PC-3 (cell line): ENCODE measurements around the gene GRIP2. TPM values are rescaled to one million over a fixed set of nuclear protein-coding genes. Genes with fewer than 3 reads are reported as not detected.

Experiments
- ATAC-seq: fragments of 200-7000 bp; cut with Tn5 transposase; 2 replicates; pipeline ENCODE4 v1.9.1; 2020; ENCODE audit warnings: mild to moderate bottlenecking, moderate library complexity
- BruUV-seq: library from RNA; stranded (reverse); fragments of 400-500 nt; replicated peaks from 2 replicates; lab custom pipeline; 2021; lab: Mats Ljungman, UMichigan
- CTCF ChIA-PET: fragments of 300-600 bp; sonication (Branson Sonifier 250); formaldehyde crosslinking; loops from one replicate; lab custom pipeline; 2022; ENCODE audit warnings: antibody characterized with exemption; lab: Charles Lee
- POLR2A ChIA-PET: fragments of 300-600 bp; sonication (Branson Sonifier 250); formaldehyde crosslinking; loops from one replicate; lab custom pipeline; 2022; ENCODE audit warnings: antibody characterized with exemption; ENCODE audit not compliant: unreplicated experiment; lab: Charles Lee
- DNase-seq: peaks from one replicate; pipeline ENCODE4 v3.0.0-alpha.2; 2015
- H2AFZ ChIP-seq: fragments of 300-600 bp; sonication (generic); 2 replicates; pipeline ENCODE4 v1.6.0; 2016; ENCODE audit warnings: antibody characterized with exemption, low read length
- H3F3A ChIP-seq: fragments of 300-600 bp; sonication (generic); one replicate; pipeline ENCODE4 v1.6.0; 2017; ENCODE audit warnings: antibody characterized with exemption, low read length, control low read depth, mild to moderate bottlenecking; ENCODE audit not compliant: unreplicated experiment
- H3K27ac ChIP-seq: fragments of 300-600 bp; sonication (generic); 2 replicates; pipeline ENCODE4 v1.5.1; 2016; ENCODE audit warnings: mild to moderate bottlenecking, low read length
- H3K27me3 ChIP-seq: fragments of 300-600 bp; sonication (generic); 2 replicates; pipeline ENCODE4 v1.6.1; 2016; ENCODE audit warnings: low read length, mixed read lengths
- H3K36me3 ChIP-seq: fragments of 300-600 bp; sonication (generic); 2 replicates; pipeline ENCODE4 v1.6.1; 2016; ENCODE audit warnings: low read depth, mixed run types, low read length, mixed read lengths
- H3K4me1 ChIP-seq: fragments of 300-600 bp; sonication (generic); 2 replicates; pipeline ENCODE4 v1.5.1; 2016; ENCODE audit warnings: low read length; ENCODE audit not compliant: insufficient read depth
- H3K4me2 ChIP-seq: fragments of 300-600 bp; sonication (generic); 2 replicates; pipeline ENCODE4 v1.6.0; 2016; ENCODE audit warnings: low read length
- H3K4me3 ChIP-seq: fragments of 300-600 bp; sonication (generic); 2 replicates; pipeline ENCODE4 v1.5.1; 2016; ENCODE audit warnings: mild to moderate bottlenecking, low read length, mixed read lengths
- H3K79me2 ChIP-seq: fragments of 300-600 bp; sonication (generic); 2 replicates; pipeline ENCODE4 v1.6.1; 2017; ENCODE audit warnings: low read length, mixed read lengths
- H3K9ac ChIP-seq: fragments of 300-600 bp; sonication (generic); 2 replicates; pipeline ENCODE4 v1.6.0; 2016; ENCODE audit warnings: mild to moderate bottlenecking, low read length
- H3K9me2 ChIP-seq: fragments of 300-600 bp; sonication (generic); replicated peaks from 2 replicates; pipeline ENCODE4 v1.6.1; 2016; ENCODE audit warnings: mixed run types, low read length, mixed read lengths
- H3K9me3 ChIP-seq: fragments of 300-600 bp; sonication (generic); 2 replicates; pipeline ENCODE4 v1.6.1; 2016; ENCODE audit warnings: low read length, mixed read lengths
- H4K20me1 ChIP-seq: fragments of 300-600 bp; sonication (generic); 2 replicates; pipeline ENCODE4 v1.6.1; 2016; ENCODE audit warnings: low read length, mixed read lengths
- CTCF ChIP-seq: fragments of 300-600 bp; sonication (generic); conservative IDR thresholded peaks from 2 replicates; pipeline ENCODE4 v1.5.1; 2017; ENCODE audit warnings: antibody characterized with exemption, low read depth, mild to moderate bottlenecking, low read length
- EZH2 ChIP-seq: fragments of 300-600 bp; sonication (generic); IDR thresholded peaks from one replicate; pipeline ENCODE4 v1.6.1; 2017; ENCODE audit warnings: antibody characterized with exemption, mild to moderate bottlenecking, low read length; ENCODE audit not compliant: unreplicated experiment
- EZH2phosphoT487 ChIP-seq: fragments of 300-600 bp; sonication (generic); IDR thresholded peaks from 2 replicates; pipeline ENCODE4 v1.6.1; 2018; ENCODE audit warnings: mild to moderate bottlenecking, antibody characterized with exemption, low read length, borderline replicate concordance
- intact Hi-C: fragments of 100-400 bp; cut with micrococcal nuclease; formaldehyde crosslinking; loops from 2 replicates; pipeline ENCODE4 v1.9.0; 2023
- total RNA-seq: library from RNA; depleted of rRNA; stranded (reverse); fragments of >200 nt; gene quantifications from 2 replicates; pipeline ENCODE4 v1.2.3, GENCODE V29; 2014

The GRIP2 gene
- total RNA-seq, 1 experiment from 2014 or later, result 0.36 TPM

GRCh38 chr3:14460342-14461005, 79.7 kb downstream of the GRIP2 start:
- no peaks in the 10 kb centered on the region for H3K9me2 ChIP-seq
- H3K27ac ChIP-seq, result 0 out of 2 replicates have a peak overlapping the region, but pooled peaks have one; percentile 15
- no peaks in the 10 kb centered on the region for H4K20me1 ChIP-seq
- no TSS peak for BruUV-seq
- ChIA-PET POLR2A (no interaction called here), CTCF (interaction anchor here (0.5 to 1.9 kb wide), 4 partner anchors 8 to 257 kb away, joined by 5 to 20 read pairs (median 8); partner anchors contain the start of gene SLC6A6)
- ATAC-seq, result peak; percentile 89
- H3K27me3 ChIP-seq, result no peaks in the 10 kb centered on the region
- H2AFZ ChIP-seq, result no peak overlapping the region
- no peaks in the 10 kb centered on the region for H3K9me3 ChIP-seq
- H3K4me2 ChIP-seq, result peak overlapping the region; percentile 23; the same call in 1 of the 2 replicates
- intact Hi-C loops, result loop anchor here (1.0 kb wide), 2 partner anchors 58 to 199 kb away; partner anchors contain the start of gene SLC6A6
- peaks cover 6% of the 10 kb centered on the region for H3F3A ChIP-seq
- H3K36me3 ChIP-seq, result peaks cover 18% of the 10 kb centered on the region
- no peak overlapping the region for H3K9ac ChIP-seq
- no peak overlapping the region for H3K4me3 ChIP-seq
- H3K4me1 ChIP-seq, result peaks cover 12% of the 10 kb centered on the region
- no peaks in the 10 kb centered on the region for H3K79me2 ChIP-seq
- DNase-seq, result peak; percentile 59
- TF ChIP-seq EZH2phosphoT487 (no peak; the same call in 1 of the 2 replicates), EZH2 (no peak), CTCF (no peak)

- intact Hi-C loops, result loop anchor here (1.0 kb wide), 1 partner anchor 57 kb away; the partner anchor contains the start of gene SLC6A6
- H3K27ac ChIP-seq, result no peak overlapping the region
- H3K4me3 ChIP-seq, result no peak overlapping the region
Observed at GRCh38 chr3:14459787-14460186, 80.4 kb downstream of the GRIP2 start.

More at GRCh38 chr3:14459787-14460186, 80.4 kb downstream of the GRIP2 start:
- Histone ChIP-seq H3K36me3 (peaks cover 23% of the 10 kb centered on the region), H3K4me1 (peaks cover 12% of the 10 kb centered on the region), H3K9me3 (no peaks in the 10 kb centered on the region), H2AFZ (no peak overlapping the region), H3F3A (peaks cover 6% of the 10 kb centered on the region), H3K9ac (no peak overlapping the region), H3K9me2 (no peaks in the 10 kb centered on the region), H4K20me1 (no peaks in the 10 kb centered on the region), H3K79me2 (no peaks in the 10 kb centered on the region), H3K27me3 (no peaks in the 10 kb centered on the region), H3K4me2 (no peak overlapping the region)
- ChIA-PET CTCF (interaction anchor here (1.6 kb wide), 1 partner anchor 7 kb away, joined by 5 read pairs; no protein-coding TSS in a partner anchor), POLR2A (no interaction called here)
- TF ChIP-seq CTCF (no peak), EZH2 (no peak), EZH2phosphoT487 (no peak)
- no peak for DNase-seq
- no TSS peak for BruUV-seq
- ATAC-seq, result no peak
